GM12801 (cell line): ENCODE data around the gene CSF2RB.

Experiments
- CTCF ChIP-seq: IDR thresholded peaks from one replicate; pipeline ENCODE4 v1.5.1; 2011; ENCODE audit warnings: control low read depth; ENCODE audit not compliant: insufficient read length; ENCODE audit errors: extremely low read depth

CSF2RB gene

DNA sequence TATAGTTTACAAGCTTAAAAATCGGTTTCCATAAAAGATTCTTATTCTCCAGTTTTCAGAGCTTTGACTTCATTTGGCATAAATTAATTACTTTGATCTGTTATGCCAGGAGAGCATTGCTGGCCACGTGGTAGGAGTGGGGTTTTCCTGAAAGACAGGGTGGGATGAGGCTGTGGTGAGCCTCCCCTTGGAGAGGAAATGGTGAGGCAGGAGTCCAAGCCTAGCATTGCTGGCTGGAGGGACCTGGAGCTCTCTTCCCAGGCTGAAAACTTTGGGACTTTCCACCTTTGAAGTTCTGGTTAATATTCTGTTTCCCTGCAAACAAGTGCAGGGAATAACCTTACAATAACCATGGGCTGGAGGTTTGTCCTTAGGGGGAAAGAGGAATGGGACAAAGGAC, 21.1 kb upstream of the CSF2RB start:
- TF ChIP-seq CTCF = no peak

DNA sequence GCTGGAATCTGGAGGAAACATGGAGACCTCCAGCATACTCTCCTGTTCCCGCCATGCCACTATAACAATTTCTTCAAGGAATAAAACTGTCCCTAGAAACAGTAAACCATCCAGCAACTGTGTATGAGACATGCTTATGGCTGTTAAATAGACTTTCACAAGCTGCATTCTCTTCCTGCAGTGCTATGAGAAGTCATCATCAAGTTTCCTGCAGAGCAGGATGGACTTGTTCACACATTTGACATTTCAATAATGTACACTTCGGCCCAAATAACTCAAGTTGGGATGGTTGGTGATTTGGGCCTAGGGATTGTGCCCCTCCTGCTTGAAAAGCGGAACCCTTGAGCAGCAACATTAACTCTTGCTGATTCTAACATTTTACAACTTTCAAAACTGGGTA, 20.2 kb upstream of the CSF2RB start:
- TF ChIP-seq CTCF = no peak

GRCh38 chr22:36894266-36894665, 19.2 kb upstream of the CSF2RB start:
- TF ChIP-seq CTCF = no peak

GRCh38 chr22:36897611-36898010, 15.8 kb upstream of the CSF2RB start:
- no peak for TF ChIP-seq CTCF

DNA sequence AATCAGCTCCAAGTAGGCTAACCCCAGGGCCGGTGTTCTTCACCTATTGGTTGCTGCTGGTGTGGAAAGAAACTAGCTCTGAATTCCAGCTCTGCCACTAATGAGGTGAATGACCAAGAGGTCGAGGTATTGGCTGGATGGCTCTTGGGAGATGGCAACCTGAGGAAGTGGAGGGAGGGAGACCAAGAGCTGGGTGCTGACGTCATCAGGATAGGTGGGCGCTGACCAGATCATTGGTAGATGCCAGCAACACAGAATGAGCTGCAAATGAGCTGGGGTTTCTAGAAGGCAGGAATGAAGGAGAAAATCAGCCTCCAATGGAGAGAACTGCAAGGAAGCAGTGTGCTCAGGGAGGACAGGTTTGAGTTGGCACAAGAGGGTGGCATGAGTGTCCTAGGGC, 14.7 kb upstream of the CSF2RB start:
- TF ChIP-seq CTCF = no peak

GRCh38 chr22:36899498-36899897, 13.9 kb upstream of the CSF2RB start:
- TF ChIP-seq CTCF = no peak

GRCh38 chr22:36900225-36900624, 13.2 kb upstream of the CSF2RB start:
- TF ChIP-seq CTCF = no peak

DNA sequence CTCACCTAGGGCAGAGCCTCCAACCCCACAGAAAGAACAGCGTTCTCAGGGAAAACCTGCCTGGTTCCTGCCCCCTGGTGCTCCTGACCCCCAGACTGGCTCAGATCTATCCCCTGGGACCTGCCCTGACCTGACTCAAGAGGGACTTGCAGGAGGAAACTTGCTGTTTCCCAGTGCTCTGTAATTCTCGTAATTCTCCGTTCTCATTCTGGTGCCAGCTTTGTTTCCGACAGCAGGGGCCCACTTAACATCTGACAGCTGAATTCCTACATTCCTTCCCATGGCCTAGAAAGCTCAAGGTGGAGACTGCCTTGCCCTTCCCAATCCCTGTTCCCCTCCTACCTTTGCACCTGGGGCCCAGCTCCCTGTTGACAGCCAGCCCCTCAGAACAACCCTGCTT, 12.5 kb upstream of the CSF2RB start:
- TF ChIP-seq CTCF = no peak
